Heart left ventricle (tissue), 16 donors: Measurements from ENCODE around the gene RARS1. TPM values are rescaled to one million over a fixed set of nuclear protein-coding genes. Genes with fewer than 3 reads are reported as not detected.

Experiments used
- ATAC-seq, 4 donors: fragments of 200-7000 bp; cut with Tn5 transposase; one replicate each; pipeline ENCODE4 v1.9.1; 2020 to 2022; ENCODE audit warnings: moderate library complexity in 4 of 4, mild to moderate bottlenecking in 3 of 4, moderate number of reproducible peaks in 1 of 4
- DNase-seq, 5 donors: peaks; one replicate each; pipeline ENCODE4 v3.0.0-alpha.2; 2020
- H3K27ac ChIP-seq, 12 donors: fragments of 200-600 bp; sonication (generic) in 4 of 12; one replicate each; pipeline versions ENCODE4 v1.5.0 to v1.8.0; 2016 to 2022; ENCODE audit warnings: mild to moderate bottlenecking in 2 of 12
- H3K27me3 ChIP-seq, 9 donors: fragments of 200-600 bp; sonication (generic) in 2 of 9; one replicate each; pipeline versions ENCODE4 v1.5.1 to v1.8.0; 2016 to 2022; ENCODE audit warnings: mild to moderate bottlenecking in 3 of 9
- H3K36me3 ChIP-seq, 9 donors: fragments of 200-600 bp; sonication (generic) in 2 of 9; one replicate each; pipeline versions ENCODE4 v1.5.0 to v1.8.0; 2018 to 2022; ENCODE audit warnings: mild to moderate bottlenecking in 2 of 9
- H3K4me1 ChIP-seq, 12 donors: fragments of 200-600 bp; sonication (generic) in 4 of 12; one replicate each; pipeline versions ENCODE4 v1.5.0 to v1.8.0; 2016 to 2022; ENCODE audit warnings: mild to moderate bottlenecking in 3 of 12
- H3K4me3 ChIP-seq, 12 donors: fragments of 200-600 bp; sonication (generic) in 4 of 12; one replicate each; pipeline versions ENCODE4 v1.5.0 to v1.8.0; 2017 to 2022; ENCODE audit warnings: mild to moderate bottlenecking in 9 of 12, moderate library complexity in 4 of 12
- H3K9me3 ChIP-seq, 12 donors: fragments of 200-600 bp; sonication (generic) in 4 of 12; one replicate each; pipeline versions ENCODE4 v1.5.0 to v1.8.0; 2016 to 2022; ENCODE audit warnings: mild to moderate bottlenecking in 1 of 12
- POLR2A ChIP-seq, 2 donors: fragments of 450-650 bp; IDR thresholded peaks; one replicate each; pipeline ENCODE4 v1.6.1; 2017; ENCODE audit warnings: antibody characterized with exemption in 2 of 2, mild to moderate bottlenecking in 2 of 2, moderate library complexity in 2 of 2
- WGBS, 4 donors: extraction: QIAGEN DNeasy Blood & Tissue Kit in 2 of 4; methylation state at CpG; one replicate each; pipeline versions ENCODE4 v1.1.5 to v1.1.7; 2013 to 2018; 5-methylcytosine and 5-hydroxymethylcytosine counted together
- intact Hi-C, 10 donors: fragments of 100-400 bp; cut with DNase I; formaldehyde crosslinking; loops; one replicate each; pipeline versions ENCODE4 v1.11.1 to v1.14.2; 2022
- microRNA-seq, 4 donors: library from miRNA; unstranded; fragments of <30 nt; microRNA quantifications; one replicate each; pipeline versions ENCODE4 to v1.2.0, GENCODE V29; 2017 to 2020
- polyA plus RNA-seq, 2 donors: library from polyadenylated mRNA; stranded (reverse); fragments of 200-250 nt; gene quantifications; one replicate each; pipeline ENCODE4 v1.2.3, GENCODE V29; 2013
- total RNA-seq, 9 donors: library from RNA; depleted of rRNA in 2 of 9; stranded (reverse); fragments of >200 nt in 2 of 9; fragmentation: NEBNext Ultra II Directional in 3 of 9; extraction: Animal tissue kit (Norgen Biotek cat#: 25700) in 3 of 9; gene quantifications; one replicate each; pipeline versions ENCODE4 v1.1.0 to v1.2.4, GENCODE V29; 2016 to 2023
- TF ChIP-seq, protein P1 (sequence below), 12 donors: fragments of 200-600 bp; sonication (generic) in 4 of 12; IDR thresholded peaks; one replicate each; pipeline versions ENCODE4 v1.5.0 to v1.8.0; 2018 to 2022; ENCODE audit warnings: antibody characterized with exemption in 12 of 12, mild to moderate bottlenecking in 5 of 12
- donor health status: ischemic (EF 13 %, LVEDD 7.1; RV severe dilation, severe dysfunction).
- donor health status: healthy with polysubstance abuse.
- donor health status: DM: no; HTN: yes; CAD: no.
- donor health status: DM: no; HTN: no; CAD: no.
- donor health status: ischemic (EF 25% LVEDD 6.9; RV normal size, moderate dysfunction).
- donor health status: ischemic (EF 25% LVEDD 5.7; RV mildly dilated, moderate dysfunction).
- donor health status: healthy.
- donor health status: DM: yes; HTN: yes; CAD: no.
- donor health status: ischemic (EF 35%, LVEDD 5.7; RV mildly dilated, moderate dysfunction).
- donor health status: nonischemic (EF 11% LVEDD 7.7; RV severe dilation, severe dysfunction).
- donor health status: DM: yes; HTN: yes; CAD: no.
- donor health status: PGD.
- donor health status: ischemic (EF 29% LVEDD 5.4; RV normal size, mild dysfunction).
- donor health status: nonischemic (EF 23%, LVEDD 6.1; RV moderate dilation, normal function).

The RARS1 gene
- total and polyA plus RNA-seq, 11 donors = 21.1 to 64.4 (median 48.6) TPM

DNA sequence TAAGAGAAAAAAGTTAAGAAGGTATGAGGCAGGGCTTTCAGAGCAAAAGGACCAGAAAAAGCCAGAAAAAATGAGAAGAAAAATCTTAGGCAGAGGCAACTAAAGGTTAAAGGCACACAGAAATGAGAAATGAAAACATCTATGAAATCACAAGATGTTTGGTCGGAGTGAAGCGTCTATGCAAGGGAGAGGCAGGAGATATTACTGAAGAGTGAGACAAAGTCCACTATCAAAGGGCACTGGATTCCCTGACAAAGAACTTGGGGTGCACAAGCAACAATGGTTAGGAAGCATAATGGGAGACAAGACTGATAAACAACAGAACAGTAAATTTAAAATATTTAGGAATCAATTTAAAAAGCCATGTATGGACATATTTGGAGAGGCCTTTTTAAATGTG lies 76.0 kb downstream of the RARS1 start:
- 56 to 79% (median 70%) methylated on average over 2 of the region's 2 CpGs for WGBS, 4 donors
- intact Hi-C loops = no loop called here

DNA sequence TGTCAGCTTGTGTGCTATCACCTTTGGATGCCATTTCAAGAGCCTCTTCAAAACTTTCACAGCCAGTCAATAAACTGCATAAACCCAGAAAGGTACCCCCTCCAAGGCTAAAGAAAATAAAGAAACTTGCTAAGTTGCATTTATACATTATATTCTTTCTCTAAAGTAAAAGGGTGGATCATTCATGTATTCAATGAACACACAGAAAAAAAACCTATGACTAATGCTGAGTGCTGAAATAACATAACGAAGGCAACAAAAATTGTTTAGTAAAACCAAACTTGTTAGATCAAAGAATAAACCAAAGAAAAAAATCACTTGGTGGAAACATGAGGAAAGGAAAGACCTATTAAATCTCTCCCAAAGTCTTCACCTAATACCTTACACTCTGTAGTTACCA lies 77.7 kb downstream of the RARS1 start:
- ATAC-seq (no peak), DNase-seq (no peak)
- Histone ChIP-seq H3K4me3 (no peak overlapping the region), H3K9me3 (no peaks in the 10 kb centered on the region), H3K4me1 (peaks cover 0 to 30% (median 1%) of the 10 kb centered on the region in 12 donors), H3K36me3 (peaks cover 0 to 99% (median 80%) of the 10 kb centered on the region in 9 donors), H3K27ac (no peak overlapping the region), H3K27me3 (no peaks in the 10 kb centered on the region)
- TF ChIP-seq POLR2A (IDR thresholded peaks at IDR 0.05) = no peak
- TF ChIP-seq, protein P1, sequence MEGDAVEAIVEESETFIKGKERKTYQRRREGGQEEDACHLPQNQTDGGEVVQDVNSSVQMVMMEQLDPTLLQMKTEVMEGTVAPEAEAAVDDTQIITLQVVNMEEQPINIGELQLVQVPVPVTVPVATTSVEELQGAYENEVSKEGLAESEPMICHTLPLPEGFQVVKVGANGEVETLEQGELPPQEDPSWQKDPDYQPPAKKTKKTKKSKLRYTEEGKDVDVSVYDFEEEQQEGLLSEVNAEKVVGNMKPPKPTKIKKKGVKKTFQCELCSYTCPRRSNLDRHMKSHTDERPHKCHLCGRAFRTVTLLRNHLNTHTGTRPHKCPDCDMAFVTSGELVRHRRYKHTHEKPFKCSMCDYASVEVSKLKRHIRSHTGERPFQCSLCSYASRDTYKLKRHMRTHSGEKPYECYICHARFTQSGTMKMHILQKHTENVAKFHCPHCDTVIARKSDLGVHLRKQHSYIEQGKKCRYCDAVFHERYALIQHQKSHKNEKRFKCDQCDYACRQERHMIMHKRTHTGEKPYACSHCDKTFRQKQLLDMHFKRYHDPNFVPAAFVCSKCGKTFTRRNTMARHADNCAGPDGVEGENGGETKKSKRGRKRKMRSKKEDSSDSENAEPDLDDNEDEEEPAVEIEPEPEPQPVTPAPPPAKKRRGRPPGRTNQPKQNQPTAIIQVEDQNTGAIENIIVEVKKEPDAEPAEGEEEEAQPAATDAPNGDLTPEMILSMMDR (IDR thresholded peaks at IDR 0.05) = no peak
- intact Hi-C loops = no loop called here
- WGBS, 4 donors = 88 to 94% (median 91%) methylated on average over 1 of the region's 1 CpG

More for the DNA sequence above, 76.0 kb downstream of the RARS1 start:
- Histone ChIP-seq H3K27ac (no peak overlapping the region), H3K9me3 (no peaks in the 10 kb centered on the region), H3K27me3 (no peaks in the 10 kb centered on the region), H3K36me3 (peaks cover 0 to 100% (median 84%) of the 10 kb centered on the region in 9 donors), H3K4me3 (no peak overlapping the region), H3K4me1 (peaks cover 0 to 20% (median 3%) of the 10 kb centered on the region in 12 donors)
- TF ChIP-seq POLR2A (IDR thresholded peaks at IDR 0.05) = no peak
- TF ChIP-seq, protein P1 (IDR thresholded peaks at IDR 0.05) = no peak
- no peak for ATAC-seq
- DNase-seq = no peak

DNA sequence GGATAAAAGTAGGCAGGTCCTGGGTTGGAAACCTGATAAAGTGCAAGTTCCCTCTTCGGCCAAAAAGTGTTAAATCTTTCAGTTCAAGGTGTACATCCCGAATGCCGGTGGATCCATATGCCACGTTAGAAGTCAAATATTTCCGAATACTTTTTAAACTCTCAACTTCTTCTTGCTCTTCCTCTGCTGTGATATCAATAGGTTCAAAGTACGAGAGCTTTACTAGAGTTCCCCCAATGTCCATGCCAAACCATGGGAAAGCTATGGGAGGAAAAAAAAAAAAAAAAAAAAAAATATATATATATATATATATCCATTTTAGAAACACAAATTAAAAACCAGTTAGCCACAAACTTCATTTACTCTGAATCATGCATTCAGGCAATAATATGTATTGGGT lies 82.5 kb downstream of the RARS1 start:
- Histone ChIP-seq H3K9me3 (no peaks in the 10 kb centered on the region), H3K4me3 (no peak overlapping the region), H3K36me3 (peaks cover 0 to 57% (median 43%) of the 10 kb centered on the region in 9 donors), H3K4me1 (peaks cover 0 to 32% (median 10%) of the 10 kb centered on the region in 12 donors), H3K27ac (no peak overlapping the region), H3K27me3 (no peaks in the 10 kb centered on the region)
- WGBS, 4 donors = 93 to 98% (median 95%) methylated on average over 6 of the region's 6 CpGs
- intact Hi-C loops = no loop called here
- TF ChIP-seq POLR2A (IDR thresholded peaks at IDR 0.05) = no peak
- TF ChIP-seq, protein P1 (IDR thresholded peaks at IDR 0.05) = no peak
- DNase-seq = no peak
- ATAC-seq = no peak

Small RNA genes within 50 kb of the gene (microRNA-seq; reads per million reads assigned to microRNA genes)
- 0 reads per million in 4 donors for gene MIR103A1
- gene MIR103B1 = 0 reads per million in 4 donors

Other genes starting within 250 kb of the RARS1 start
- gene WWC1, start 194.8 kb upstream of the RARS1 start, total RNA-seq = 10 to 100 TPM in 1 of 9 donors, 1 to 10 TPM in 6, under 1 TPM in 2; 0.32 to 10.7 (median 1.7) TPM
- gene WWC1, start 194.8 kb upstream of the RARS1 start, polyA plus RNA-seq = 10 to 100 TPM in 1 of 2 donors, under 1 TPM in 1; 0.23 to 21.5 TPM
- gene FBLL1, start 42.8 kb downstream of the RARS1 start, total RNA-seq = under 1 TPM in 3 of 9 donors, not detected in 6; 0.25 to 0.38 (median 0.27) TPM
- under 1 TPM in 1 of 2 donors, not detected in 1; 0.11 TPM for gene FBLL1, start 42.8 kb downstream of the RARS1 start, polyA plus RNA-seq
- gene PANK3, start 92.9 kb downstream of the RARS1 start, total RNA-seq = 10 to 100 TPM; 16.7 to 45.4 (median 35.6) TPM
- gene PANK3, start 92.9 kb downstream of the RARS1 start, polyA plus RNA-seq = 10 to 100 TPM in 1 of 2 donors, 1 to 10 TPM in 1; 3.8 to 16.5 TPM